Adrenal gland (tissue), 12 donors: ENCODE results near the gene KIRREL3. TPM values are rescaled to one million over a fixed set of nuclear protein-coding genes. Genes with fewer than 3 reads are reported as not detected.

Experiments
- DNase-seq, 7 donors: peaks; one replicate each; pipeline ENCODE4 v3.0.0-alpha.2; 2019 to 2020
- H3K27ac ChIP-seq, 5 donors: fragments of 200-600 bp; sonication (generic) in 4 of 5; 1 replicate in 3 of 5; 2 replicates in 2 of 5; pipeline versions ENCODE4 v1.5.1 to v1.8.0; 2016 to 2020; ENCODE audit warnings: mild to moderate bottlenecking in 1 of 5
- H3K27me3 ChIP-seq: fragments of 200-600 bp; 2 replicates; pipeline ENCODE4 v1.8.0; 2021
- H3K36me3 ChIP-seq, 2 donors: fragments of 200-600 bp; replicated peaks in 1 of 2; 1 replicate in 1 of 2; 2 replicates in 1 of 2; pipeline versions ENCODE4 v1.5.1 to v1.8.0; 2018 to 2022
- H3K4me1 ChIP-seq, 2 donors: fragments of 200-600 bp; replicated peaks in 1 of 2; 1 replicate in 1 of 2; 2 replicates in 1 of 2; pipeline versions ENCODE4 v1.5.1 to v1.8.0; 2018 to 2021
- H3K4me3 ChIP-seq, 4 donors: fragments of 200-600 bp; sonication (generic) in 3 of 4; one replicate each; pipeline ENCODE4 v1.5.1; 2016 to 2018
- H3K9me3 ChIP-seq, 3 donors: fragments of 200-600 bp; sonication (generic) in 1 of 3; replicated peaks in 1 of 3; 1 replicate in 2 of 3; 2 replicates in 1 of 3; pipeline versions ENCODE4 v1.5.1 to v1.8.0; 2016 to 2021
- CTCF ChIP-seq, 6 experiments: fragments of 450-650 bp in 4 of 6; fragments of 200-600 bp in 2 of 6; sonication (generic) in 1 of 6; IDR thresholded peaks; 1 replicate in 5 of 6; 2 replicates in 1 of 6; pipeline versions ENCODE4 v1.5.1 to v1.8.0; 2016 to 2021; ENCODE audit warnings: antibody characterized with exemption in 6 of 6, mild to moderate bottlenecking in 2 of 6, moderate library complexity in 1 of 6
- POLR2A ChIP-seq, 2 donors: fragments of 450-650 bp; IDR thresholded peaks; one replicate each; pipeline ENCODE4 v1.6.1; 2017; ENCODE audit warnings: antibody characterized with exemption in 2 of 2, mild to moderate bottlenecking in 2 of 2, moderate library complexity in 1 of 2
- WGBS, 4 donors: extraction: QIAGEN DNeasy Blood & Tissue Kit in 2 of 4; methylation state at CpG; one replicate each; pipeline versions ENCODE4 v1.1.5 to v1.1.7; 2013 to 2017; 5-methylcytosine and 5-hydroxymethylcytosine counted together
- intact Hi-C, 2 donors: fragments of 100-400 bp; cut with DNase I; formaldehyde crosslinking; loops; one replicate each; pipeline versions ENCODE4 v1.14.1 to v1.15.0; 2022 to 2023
- polyA plus RNA-seq, 3 donors: library from polyadenylated mRNA; stranded (reverse); fragments of 200-250 nt in 2 of 3; fragments of 350-450 nt in 1 of 3; fragmentation: Illumina TruSeq in 1 of 3; extraction: RNeasy Lipid Tissue Mini Kit (QIAGEN cat#74804) in 1 of 3; gene quantifications; one replicate each; pipeline ENCODE4 v1.2.3, GENCODE V29; 2013 to 2014
- total RNA-seq, 9 donors: library from RNA; depleted of rRNA in 4 of 9; stranded (reverse); fragments of >200 nt in 4 of 9; fragments of 120-200 nt in 1 of 9; fragmentation: NEBNext Ultra II Directional in 1 of 9; extraction: Animal tissue kit (Norgen Biotek cat#: 25700) in 1 of 9; gene quantifications; one replicate each; pipeline versions ENCODE4 v1.1.0 to v1.2.4, GENCODE V29; 2013 to 2023
- donor health status: healthy with polysubstance abuse.
- donor health status: Bipolar disorder and iron deficiency.
- donor health status: DM: yes; HTN: yes; CAD: no.
- donor health status: DM: no; HTN: no; CAD: no.
- donor health status: DM: no; HTN: no; CAD: no.
- donor health status: DM: yes; HTN: yes; CAD: no.

The KIRREL3 gene
- total and polyA plus RNA-seq, 12 donors: 0.07 to 4.1 (median 0.64) TPM; not detected in 1

- intact Hi-C loops: no loop called here
- H3K4me1 ChIP-seq: no peaks in the 10 kb centered on the region
- WGBS, 4 donors: 79 to 100% (median 89%) methylated on average over 2 to 3 of the region's 3 CpGs
- no peaks in the 10 kb centered on the region for H3K27me3 ChIP-seq
- H3K36me3 ChIP-seq: no peaks in the 10 kb centered on the region
- H3K27ac ChIP-seq: no peak overlapping the region
- no peak overlapping the region for H3K4me3 ChIP-seq
- TF ChIP-seq POLR2A (IDR thresholded peaks at IDR 0.05) (no peak), CTCF (IDR thresholded peaks at IDR 0.05) (no peak)
- DNase-seq: no peak
- H3K9me3 ChIP-seq: no peaks in the 10 kb centered on the region
Measured at GRCh38 chr11:126776119-126776518, 224.5 kb downstream of the KIRREL3 start.

GRCh38 chr11:126772267-126772666 is 228.3 kb downstream of the KIRREL3 start:
- no peaks in the 10 kb centered on the region for H3K27me3 ChIP-seq
- H3K27ac ChIP-seq: no peak overlapping the region
- H3K9me3 ChIP-seq: no peaks in the 10 kb centered on the region
- no peak for TF ChIP-seq POLR2A (IDR thresholded peaks at IDR 0.05)
- TF ChIP-seq CTCF (IDR thresholded peaks at IDR 0.05): no peak
- WGBS, 4 donors: 74 to 83% (median 80%) methylated on average over 8 of the region's 8 CpGs
- DNase-seq: no peak
- intact Hi-C loops: no loop called here
- no peaks in the 10 kb centered on the region for H3K4me1 ChIP-seq
- no peaks in the 10 kb centered on the region for H3K36me3 ChIP-seq
- H3K4me3 ChIP-seq: no peak overlapping the region

GRCh38 chr11:126768702-126769101 is 231.9 kb downstream of the KIRREL3 start:
- Histone ChIP-seq H3K9me3 (no peaks in the 10 kb centered on the region), H3K4me1 (no peaks in the 10 kb centered on the region), H3K27ac (no peak overlapping the region), H3K4me3 (no peak overlapping the region), H3K27me3 (no peaks in the 10 kb centered on the region), H3K36me3 (no peaks in the 10 kb centered on the region)
- no peak for DNase-seq
- WGBS, 4 donors: 86 to 89% (median 87%) methylated on average over 10 of the region's 10 CpGs
- intact Hi-C loops: no loop called here
- TF ChIP-seq CTCF (IDR thresholded peaks at IDR 0.05) (no peak), POLR2A (IDR thresholded peaks at IDR 0.05) (no peak)

GRCh38 chr11:126766440-126766839 is 234.1 kb downstream of the KIRREL3 start:
- Histone ChIP-seq H3K27me3 (no peaks in the 10 kb centered on the region), H3K36me3 (no peaks in the 10 kb centered on the region), H3K4me1 (no peaks in the 10 kb centered on the region), H3K4me3 (no peak overlapping the region), H3K27ac (no peak overlapping the region), H3K9me3 (no peaks in the 10 kb centered on the region)
- intact Hi-C loops: no loop called here
- TF ChIP-seq CTCF (IDR thresholded peaks at IDR 0.05): no peak
- no peak for TF ChIP-seq POLR2A (IDR thresholded peaks at IDR 0.05)
- 74 to 84% (median 80%) methylated on average over 6 of the region's 6 CpGs for WGBS, 4 donors
- no peak for DNase-seq
